Measurements from ENCODE around the gene SERGEF. TPM values are rescaled to one million over a fixed set of nuclear protein-coding genes. Genes with fewer than 3 reads are reported as not detected.
A peak's percentile ranks its signal among the peaks of the same experiment; 100 is the strongest.

Gene SERGEF
- total RNA-seq, 1 donor: 16.9 TPM

- DNase-seq (ENCODE audit: low read depth): peak; percentile 13
- no peak for TF ChIP-seq CTCF (IDR thresholded peaks at IDR 0.05; ENCODE audit: insufficient read depth, low read length)
- H3K4me3 ChIP-seq (ENCODE audit: low read depth, low read length): peak overlapping the region; percentile 81
Observed at GRCh38 chr11:18012122-18012905, 533 bp downstream of the SERGEF start.

- no peak for TF ChIP-seq CTCF (IDR thresholded peaks at IDR 0.05; ENCODE audit: insufficient read depth, low read length)
- H3K4me3 ChIP-seq (ENCODE audit: low read depth, low read length): peak overlapping the region; percentile 81
- no peak for DNase-seq (ENCODE audit: low read depth)
Observed at GRCh38 chr11:18011633-18012032, 1.2 kb downstream of the SERGEF start.

GRCh38 chr11:18010977-18011586, 1.8 kb downstream of the SERGEF start:
- DNase-seq (ENCODE audit: low read depth): no peak
- no peak for TF ChIP-seq CTCF (IDR thresholded peaks at IDR 0.05; ENCODE audit: insufficient read depth, low read length)
- no peak overlapping the region for H3K4me3 ChIP-seq (ENCODE audit: low read depth, low read length)

- TF ChIP-seq CTCF (IDR thresholded peaks at IDR 0.05; ENCODE audit: insufficient read depth, low read length): no peak
- DNase-seq (ENCODE audit: low read depth): no peak
Observed at GRCh38 chr11:18010121-18010670, 2.7 kb downstream of the SERGEF start.

GRCh38 chr11:18005376-18006129, 7.3 kb downstream of the SERGEF start:
- H3K4me3 ChIP-seq (ENCODE audit: low read depth, low read length): no peak overlapping the region
- TF ChIP-seq CTCF (IDR thresholded peaks at IDR 0.05; ENCODE audit: insufficient read depth, low read length): no peak
- no peak for DNase-seq (ENCODE audit: low read depth)

More at GRCh38 chr11:18010121-18010670, 2.7 kb downstream of the SERGEF start:
- no peak overlapping the region for H3K4me3 ChIP-seq (ENCODE audit: low read depth, low read length)

GRCh38 chr11:18001191-18001590, 11.7 kb downstream of the SERGEF start:
- no peak overlapping the region for H3K4me3 ChIP-seq (ENCODE audit: low read depth, low read length)
- no peak for TF ChIP-seq CTCF (IDR thresholded peaks at IDR 0.05; ENCODE audit: insufficient read depth, low read length)
- DNase-seq (ENCODE audit: low read depth): no peak

Measured in fibroblast of the aortic adventitia (primary cell).